BLaER1 (cell line): ENCODE results near the gene PPFIA1.

Source experiments
- H3K27ac ChIP-seq: shearing (Covaris generic); formaldehyde crosslinking; 2 replicates; pipeline ENCODE4 v1.8.1; 2022
- H3K27me3 ChIP-seq: shearing (Covaris generic); formaldehyde crosslinking; 2 replicates; pipeline ENCODE4 v1.8.1; 2022
- H3K36me3 ChIP-seq: shearing (Covaris generic); formaldehyde crosslinking; 2 replicates; pipeline ENCODE4 v1.8.1; 2022
- H3K4me1 ChIP-seq: shearing (Covaris generic); formaldehyde crosslinking; 2 replicates; pipeline ENCODE4 v1.8.1; 2022
- H3K4me2 ChIP-seq: shearing (Covaris generic); formaldehyde crosslinking; 2 replicates; pipeline ENCODE4 v1.8.1; 2022
- H3K4me3 ChIP-seq: shearing (Covaris generic); formaldehyde crosslinking; 2 replicates; pipeline ENCODE4 v1.8.1; 2022
- H3K9ac ChIP-seq: shearing (Covaris generic); formaldehyde crosslinking; 2 replicates; pipeline ENCODE4 v1.8.1; 2022
- H3K9me3 ChIP-seq: shearing (Covaris generic); formaldehyde crosslinking; 2 replicates; pipeline ENCODE4 v1.8.1; 2022
- H4K20me1 ChIP-seq: shearing (Covaris generic); formaldehyde crosslinking; 2 replicates; pipeline ENCODE4 v1.8.1; 2022
- Cebpa-rat ChIP-seq: shearing (Covaris generic); IDR thresholded peaks from 2 replicates; pipeline ENCODE4 v1.8.1; 2022

Gene PPFIA1

DNA sequence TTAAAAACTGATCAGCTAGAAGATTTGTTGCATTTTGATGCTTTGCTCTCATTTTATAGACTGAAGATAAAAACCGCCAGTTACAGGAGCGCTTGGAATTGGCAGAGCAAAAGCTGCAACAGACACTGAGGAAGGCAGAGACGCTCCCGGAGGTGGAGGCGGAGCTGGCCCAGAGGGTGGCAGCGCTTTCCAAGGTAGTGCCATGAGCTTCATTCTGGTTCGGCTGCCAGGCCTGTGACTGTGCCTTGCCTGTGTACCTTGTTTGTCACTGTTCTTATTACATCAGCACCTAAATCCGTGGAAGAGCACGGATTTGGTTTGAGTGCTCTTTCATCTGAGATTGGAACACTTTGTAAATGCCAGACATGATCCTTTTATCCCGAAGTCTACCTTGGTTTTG lies 61.4 kb downstream of the PPFIA1 start:
- no peak overlapping the region for H3K27ac ChIP-seq
- no peaks in the 10 kb centered on the region for H3K4me1 ChIP-seq
- H3K9ac ChIP-seq, result no peak overlapping the region
- no peak overlapping the region for H3K4me3 ChIP-seq
- H3K36me3 ChIP-seq, result peaks cover 100% of the 10 kb centered on the region
- TF ChIP-seq Cebpa-rat, result no peak
- 0 out of 2 replicates have a peak, but pooled peaks cover 9% of the 10 kb centered on the region for H4K20me1 ChIP-seq
- no peaks in the 10 kb centered on the region for H3K9me3 ChIP-seq
- H3K27me3 ChIP-seq, result no peaks in the 10 kb centered on the region
- no peak overlapping the region for H3K4me2 ChIP-seq

GRCh38 chr11:70332567-70332966 lies 62.1 kb downstream of the PPFIA1 start:
- Histone ChIP-seq H3K27me3 (no peaks in the 10 kb centered on the region), H3K9ac (no peak overlapping the region), H3K9me3 (no peaks in the 10 kb centered on the region), H3K4me2 (no peak overlapping the region), H3K4me3 (no peak overlapping the region), H4K20me1 (0 out of 2 replicates have a peak, but pooled peaks cover 9% of the 10 kb centered on the region), H3K36me3 (peaks cover 100% of the 10 kb centered on the region), H3K27ac (no peak overlapping the region), H3K4me1 (no peaks in the 10 kb centered on the region)
- TF ChIP-seq Cebpa-rat, result no peak

DNA sequence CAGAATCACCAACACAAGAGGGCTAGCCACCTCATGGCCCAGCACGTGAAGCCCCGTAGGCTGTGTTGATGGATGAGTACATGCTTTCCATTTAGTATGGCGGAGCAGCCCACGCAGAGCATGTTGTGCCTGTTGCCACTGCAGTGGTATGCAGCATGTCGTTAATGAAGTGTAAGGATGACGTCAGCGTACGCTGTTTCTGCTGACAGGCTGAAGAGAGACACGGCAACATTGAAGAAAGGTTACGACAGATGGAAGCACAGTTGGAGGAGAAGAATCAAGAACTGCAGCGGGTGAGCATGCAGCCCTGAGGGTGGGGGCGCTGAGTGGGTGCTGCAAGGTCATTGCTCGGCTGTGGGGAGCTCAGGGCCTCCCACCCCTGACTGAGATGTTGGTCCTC lies 62.8 kb downstream of the PPFIA1 start:
- Histone ChIP-seq H3K9ac (no peak overlapping the region), H3K27ac (no peak overlapping the region), H3K4me2 (no peak overlapping the region), H3K4me3 (no peak overlapping the region), H3K27me3 (no peaks in the 10 kb centered on the region), H3K4me1 (no peaks in the 10 kb centered on the region), H4K20me1 (0 out of 2 replicates have a peak, but pooled peaks cover 9% of the 10 kb centered on the region), H3K36me3 (peaks cover 100% of the 10 kb centered on the region), H3K9me3 (no peaks in the 10 kb centered on the region)
- TF ChIP-seq Cebpa-rat, result no peak

DNA sequence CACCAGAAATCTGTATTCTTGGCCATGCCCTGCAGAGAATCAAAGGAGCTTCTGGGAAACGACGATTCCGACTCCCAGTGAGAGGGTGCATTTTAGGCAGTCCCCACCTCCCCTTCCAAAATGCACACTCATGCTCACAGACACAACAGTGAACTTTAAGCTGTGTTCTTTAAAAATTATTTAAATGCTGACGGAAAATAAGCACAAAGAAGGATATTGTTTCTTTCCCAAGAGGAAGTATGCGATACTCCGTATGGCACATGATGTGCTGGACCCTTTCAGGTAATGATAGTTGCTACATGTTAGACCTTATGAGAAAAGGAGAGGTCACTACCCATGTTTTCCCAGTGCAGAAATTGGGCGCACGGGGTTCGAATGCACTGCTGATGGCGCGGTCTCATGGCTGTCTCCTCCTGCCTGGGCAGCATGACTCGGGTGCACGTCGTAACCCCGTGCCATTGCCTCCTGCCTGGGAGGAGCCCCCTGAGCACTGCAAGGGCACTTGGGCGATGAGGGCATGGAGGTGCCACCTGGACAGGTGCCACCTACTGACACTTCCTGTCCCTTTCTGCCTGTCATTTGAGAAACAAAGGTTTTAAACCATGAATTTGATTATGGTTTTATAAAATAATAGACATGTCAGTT lies 64.0 kb downstream of the PPFIA1 start:
- no peak overlapping the region for H3K27ac ChIP-seq
- no peak for TF ChIP-seq Cebpa-rat
- peaks cover 100% of the 10 kb centered on the region for H3K36me3 ChIP-seq
- no peaks in the 10 kb centered on the region for H3K4me1 ChIP-seq
- H4K20me1 ChIP-seq, result 0 out of 2 replicates have a peak, but pooled peaks cover 9% of the 10 kb centered on the region
- no peak overlapping the region for H3K4me3 ChIP-seq
- no peaks in the 10 kb centered on the region for H3K27me3 ChIP-seq
- no peaks in the 10 kb centered on the region for H3K9me3 ChIP-seq
- H3K9ac ChIP-seq, result no peak overlapping the region
- H3K4me2 ChIP-seq, result no peak overlapping the region

DNA sequence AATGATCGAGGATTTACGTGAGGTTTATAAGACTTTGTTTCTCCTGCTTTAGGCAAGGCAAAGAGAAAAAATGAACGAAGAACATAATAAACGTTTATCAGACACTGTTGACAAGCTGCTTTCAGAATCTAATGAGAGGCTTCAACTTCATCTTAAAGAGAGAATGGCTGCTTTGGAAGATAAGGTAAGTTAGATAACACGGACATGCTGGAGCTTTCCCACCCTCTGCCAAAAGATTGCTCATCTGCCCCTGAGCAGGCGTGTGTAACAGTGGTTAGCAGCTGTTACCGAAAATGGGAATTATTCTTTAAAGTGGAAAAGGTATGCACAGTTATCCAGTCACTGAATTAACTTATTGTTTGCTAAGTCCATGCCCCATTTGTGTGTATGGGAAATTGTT lies 65.0 kb downstream of the PPFIA1 start:
- Histone ChIP-seq H4K20me1 (0 out of 2 replicates have a peak, but pooled peaks cover 9% of the 10 kb centered on the region), H3K4me3 (no peak overlapping the region), H3K4me1 (0 out of 2 replicates have a peak, but pooled peaks cover 6% of the 10 kb centered on the region), H3K27me3 (no peaks in the 10 kb centered on the region), H3K9ac (no peak overlapping the region), H3K27ac (no peak overlapping the region), H3K9me3 (no peaks in the 10 kb centered on the region), H3K4me2 (no peak overlapping the region), H3K36me3 (peaks cover 100% of the 10 kb centered on the region)
- TF ChIP-seq Cebpa-rat, result no peak

DNA sequence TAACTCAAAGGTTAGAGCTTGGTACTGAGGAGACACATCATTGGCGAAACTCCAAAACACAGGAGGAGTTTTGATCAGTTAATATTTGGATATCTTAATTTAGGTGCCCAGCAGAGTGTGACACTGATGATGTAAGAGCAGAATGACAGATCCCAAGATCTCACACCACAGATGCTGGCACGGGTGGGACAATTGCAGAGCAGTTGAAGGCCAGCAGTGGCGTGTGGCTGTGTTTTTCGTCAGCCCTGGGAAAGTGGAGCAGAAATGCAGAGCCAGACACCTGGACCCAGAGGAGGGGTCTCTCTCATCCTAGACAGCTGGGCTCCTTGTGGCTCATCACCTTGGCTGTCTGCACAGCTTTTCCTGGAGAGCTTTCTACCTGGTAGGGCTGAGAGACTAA lies 68.1 kb downstream of the PPFIA1 start:
- Histone ChIP-seq H3K4me1 (0 out of 2 replicates have a peak, but pooled peaks cover 6% of the 10 kb centered on the region), H3K4me2 (no peak overlapping the region), H3K27ac (no peak overlapping the region), H3K36me3 (peaks cover 95% of the 10 kb centered on the region), H3K27me3 (no peaks in the 10 kb centered on the region), H4K20me1 (peaks cover 14% of the 10 kb centered on the region), H3K9me3 (no peaks in the 10 kb centered on the region), H3K4me3 (no peak overlapping the region), H3K9ac (no peak overlapping the region)
- no peak for TF ChIP-seq Cebpa-rat

DNA sequence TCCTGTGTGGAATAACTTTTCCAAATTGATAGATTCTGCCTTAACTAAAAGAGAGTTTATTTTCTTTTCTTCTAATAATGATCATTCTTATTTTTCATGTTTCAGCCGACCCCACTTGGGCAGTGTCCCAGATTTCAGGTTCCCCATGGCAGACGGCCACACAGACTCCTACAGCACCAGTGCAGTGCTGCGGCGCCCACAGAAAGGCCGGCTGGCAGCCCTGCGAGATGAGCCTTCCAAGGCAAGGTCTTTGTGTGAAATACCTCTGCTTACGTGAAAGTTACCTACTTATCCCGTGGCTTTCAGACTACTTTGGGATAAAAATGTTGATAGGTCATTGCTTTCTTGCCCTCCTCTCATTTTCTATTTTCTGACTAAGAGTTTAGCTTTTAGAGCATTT lies 68.6 kb downstream of the PPFIA1 start:
- H3K4me2 ChIP-seq, result no peak overlapping the region
- H3K4me1 ChIP-seq, result 0 out of 2 replicates have a peak, but pooled peaks cover 6% of the 10 kb centered on the region
- H3K27ac ChIP-seq, result no peak overlapping the region
- H3K4me3 ChIP-seq, result no peak overlapping the region
- no peaks in the 10 kb centered on the region for H3K9me3 ChIP-seq
- H4K20me1 ChIP-seq, result peaks cover 14% of the 10 kb centered on the region
- peaks cover 95% of the 10 kb centered on the region for H3K36me3 ChIP-seq
- H3K27me3 ChIP-seq, result no peaks in the 10 kb centered on the region
- no peak for TF ChIP-seq Cebpa-rat
- H3K9ac ChIP-seq, result no peak overlapping the region

DNA sequence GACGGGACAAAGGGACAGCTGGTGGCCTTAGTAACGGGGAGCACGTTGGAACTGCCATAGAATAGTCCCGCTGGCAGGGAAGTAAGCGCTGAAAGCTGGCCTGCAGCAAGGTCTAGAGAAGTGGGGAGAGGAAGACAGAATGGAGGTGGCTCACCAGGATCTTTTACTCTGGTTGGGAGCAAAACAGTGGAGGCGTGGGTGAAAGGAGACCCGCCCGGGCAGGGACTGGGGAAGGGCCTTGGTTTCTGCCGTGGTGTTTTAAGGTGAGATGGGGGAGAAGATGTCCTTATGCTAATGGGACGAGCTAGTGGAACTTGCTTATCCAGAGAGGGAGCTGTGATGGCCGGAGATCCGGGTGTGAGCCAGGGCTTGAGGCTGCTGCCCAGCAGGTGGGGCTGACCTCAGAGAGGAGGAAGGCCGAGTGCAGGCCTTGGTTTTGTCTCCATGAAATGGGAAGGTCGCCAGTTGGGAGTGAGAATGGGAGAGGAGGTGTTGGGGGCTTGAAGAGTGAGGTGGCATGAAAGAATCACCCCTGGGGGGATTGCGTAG lies 71.5 kb downstream of the PPFIA1 start:
- no peak for TF ChIP-seq Cebpa-rat
- Histone ChIP-seq H3K4me3 (no peak overlapping the region), H3K36me3 (peaks cover 91% of the 10 kb centered on the region), H3K27ac (no peak overlapping the region), H3K9me3 (no peaks in the 10 kb centered on the region), H3K4me1 (0 out of 2 replicates have a peak, but pooled peaks cover 6% of the 10 kb centered on the region), H3K27me3 (no peaks in the 10 kb centered on the region), H3K9ac (no peak overlapping the region), H3K4me2 (no peak overlapping the region), H4K20me1 (peaks cover 14% of the 10 kb centered on the region)

DNA sequence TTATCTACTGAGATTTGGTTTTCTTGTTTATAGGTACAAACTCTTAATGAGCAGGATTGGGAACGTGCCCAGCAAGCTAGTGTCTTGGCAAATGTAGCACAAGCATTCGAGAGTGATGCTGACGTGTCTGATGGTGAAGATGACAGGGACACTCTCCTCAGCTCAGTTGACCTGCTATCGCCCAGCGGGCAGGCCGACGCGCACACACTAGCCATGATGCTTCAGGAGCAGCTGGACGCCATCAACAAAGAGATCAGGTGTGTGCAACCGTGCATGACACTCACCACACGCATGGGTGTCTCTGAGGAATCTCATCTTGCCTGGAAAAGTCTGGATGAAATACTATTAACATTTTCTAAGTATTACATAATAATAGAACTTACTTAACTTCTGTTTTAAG lies 73.1 kb downstream of the PPFIA1 start:
- Histone ChIP-seq H3K4me3 (no peak overlapping the region), H3K36me3 (peaks cover 91% of the 10 kb centered on the region)

DNA sequence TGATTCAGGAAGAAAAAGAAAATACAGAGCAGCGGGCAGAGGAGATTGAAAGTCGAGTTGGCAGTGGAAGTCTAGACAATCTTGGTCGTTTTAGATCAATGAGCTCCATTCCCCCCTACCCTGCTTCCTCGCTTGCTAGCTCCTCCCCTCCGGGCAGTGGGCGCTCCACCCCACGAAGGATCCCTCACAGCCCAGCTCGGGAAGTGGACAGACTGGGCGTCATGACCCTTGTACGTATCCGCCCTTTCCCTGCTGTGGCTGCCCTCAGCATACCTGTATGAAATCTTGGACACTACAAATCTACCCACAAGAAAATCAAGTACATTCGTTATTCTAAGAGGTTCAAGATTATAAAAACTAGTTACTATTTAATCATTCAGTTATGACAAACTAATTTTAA lies 77.7 kb downstream of the PPFIA1 start:
- H3K4me1 ChIP-seq, result no peaks in the 10 kb centered on the region
- no peaks in the 10 kb centered on the region for H3K27me3 ChIP-seq
- TF ChIP-seq Cebpa-rat, result no peak
- H3K36me3 ChIP-seq, result peaks cover 86% of the 10 kb centered on the region
- H3K27ac ChIP-seq, result no peak overlapping the region
- H3K9ac ChIP-seq, result no peak overlapping the region
- no peaks in the 10 kb centered on the region for H3K9me3 ChIP-seq
- H4K20me1 ChIP-seq, result peaks cover 18% of the 10 kb centered on the region
- no peak overlapping the region for H3K4me3 ChIP-seq
- no peak overlapping the region for H3K4me2 ChIP-seq

More for the DNA sequence above, 73.1 kb downstream of the PPFIA1 start:
- Histone ChIP-seq H3K4me2 (no peak overlapping the region), H3K27me3 (no peaks in the 10 kb centered on the region), H3K4me1 (0 out of 2 replicates have a peak, but pooled peaks cover 6% of the 10 kb centered on the region), H4K20me1 (peaks cover 14% of the 10 kb centered on the region), H3K27ac (no peak overlapping the region), H3K9ac (no peak overlapping the region), H3K9me3 (no peaks in the 10 kb centered on the region)
- no peak for TF ChIP-seq Cebpa-rat
